K562 (cell line): ENCODE data around the gene MEIKIN.

Experiments used
- ATF7 ChIP-seq: fragments of 450-650 bp; IDR thresholded peaks from 2 replicates; pipeline ENCODE4 v1.7.1; 2014; ENCODE audit warnings: mild to moderate bottlenecking, moderate library complexity
- ELF2 ChIP-seq: fragments of 250-450 bp; sonication (Bioruptor Pico); IDR thresholded peaks from 2 replicates; pipeline ENCODE4 v1.5.0; 2021; ENCODE audit warnings: mild to moderate bottlenecking
- EP300 ChIP-seq: IDR thresholded peaks from 2 replicates; pipeline ENCODE4 v1.6.1; 2012; ENCODE audit warnings: low read length, improper control_type of control experiment
- EZH2 ChIP-seq: IDR thresholded peaks from 2 replicates; pipeline ENCODE4 v1.6.1; 2012; ENCODE audit warnings: low read depth, mild to moderate bottlenecking, inconsistent platforms, low read length, borderline replicate concordance
- FOXA3 ChIP-seq, 2 experiments: fragments of 450-650 bp in 1 of 2; sonication (generic) in 1 of 2; formaldehyde crosslinking; IDR thresholded peaks in 1 of 2; conservative IDR thresholded peaks in 1 of 2; 2 replicates each; pipeline versions ENCODE4 v1.4.0 to v1.8.0; 2020 to 2022; ENCODE audit warnings: mild to moderate bottlenecking in 2 of 2, missing genetic modification reagents in 1 of 2
- FOXM1 ChIP-seq, 2 experiments: fragments of 450-650 bp in 1 of 2; sonication (generic) in 1 of 2; formaldehyde crosslinking in 1 of 2; IDR thresholded peaks; 2 replicates each; pipeline versions ENCODE4 v1.6.1 to v1.9.0; 2017 to 2022; ENCODE audit warnings: low read depth in 2 of 2, mild to moderate bottlenecking in 2 of 2, missing genetic modification reagents in 1 of 2, moderate library complexity in 1 of 2
- TBL1XR1 ChIP-seq, 2 experiments: IDR thresholded peaks; 2 replicates each; pipeline ENCODE4 v1.6.1; 2012; ENCODE audit warnings: improper control_type of control experiment in 2 of 2, low read length in 2 of 2, mild to moderate bottlenecking in 1 of 2
- ZFX ChIP-seq: sonication (generic); formaldehyde crosslinking; IDR thresholded peaks from 2 replicates; pipeline ENCODE4 v1.8.0; 2022; ENCODE audit warnings: mild to moderate bottlenecking, missing genetic modification reagents, moderate library complexity
- ZNF785 ChIP-seq: fragments of 250-450 bp; sonication (Bioruptor Pico); IDR thresholded peaks from 2 replicates; pipeline ENCODE4 v1.4.0; 2020; ENCODE audit warnings: mild to moderate bottlenecking

DNA sequence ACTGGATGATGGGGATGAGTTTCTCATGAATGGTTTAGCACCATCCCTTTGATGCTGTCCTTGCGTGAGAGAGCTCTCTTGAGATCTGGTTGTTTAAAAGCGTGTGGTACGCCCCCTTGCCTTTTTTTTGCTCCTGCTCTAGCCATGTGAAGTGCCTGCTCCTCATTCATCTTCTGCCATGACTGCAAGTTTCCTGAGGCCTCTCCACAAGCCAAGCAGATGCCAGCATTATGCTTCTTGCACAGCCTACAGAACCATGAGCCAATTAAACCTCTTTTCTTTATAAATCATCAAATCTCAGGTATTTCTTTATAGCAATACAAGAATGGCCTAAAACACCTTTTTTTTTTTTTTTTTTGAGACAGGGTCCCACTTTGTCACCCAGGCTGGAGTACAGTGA is 181.5 kb downstream of the MEIKIN start:
- TF ChIP-seq TBL1XR1 (IDR thresholded peaks at IDR 0.05; ENCODE audit: low read length in 2 of 2): no peak
- TF ChIP-seq ZFX (CRISPR knock-in tag): no peak
- TF ChIP-seq EP300: no peak
- TF ChIP-seq FOXM1 (IDR thresholded peaks at IDR 0.05; ENCODE audit: low read depth): no peak
- no peak for TF ChIP-seq FOXM1 (CRISPR knock-in tag; IDR thresholded peaks at IDR 0.05; ENCODE audit: low read depth)
- TF ChIP-seq EZH2: no peak
- TF ChIP-seq FOXA3 (CRISPR knock-in tag; conservative IDR thresholded peaks at IDR 0.05 in 1 of 2, IDR thresholded peaks at IDR 0.05 in 1 of 2): no peak
- TF ChIP-seq ZNF785: no peak
- no peak for TF ChIP-seq ATF7
- TF ChIP-seq ELF2 (CRISPR knock-in tag): no peak
